Measurements from ENCODE around the gene BABAM2. TPM values are rescaled to one million over a fixed set of nuclear protein-coding genes. Genes with fewer than 3 reads are reported as not detected.

Gene BABAM2
- total RNA-seq, 1 donor from 2014 or later = 25.4 TPM

GRCh38 chr2:28287256-28287915 lies 396.9 kb downstream of the BABAM2 start:
- no peak for DNase-seq

- no peak for DNase-seq
Observed at GRCh38 chr2:28288620-28289019, 398.1 kb downstream of the BABAM2 start.

- no peak for DNase-seq
Observed at GRCh38 chr2:28291811-28292440, 401.4 kb downstream of the BABAM2 start.

GRCh38 chr2:28292491-28292890 lies 402.0 kb downstream of the BABAM2 start:
- DNase-seq = no peak

- peak; percentile 20 for DNase-seq
Observed at GRCh38 chr2:28293416-28293815, 402.9 kb downstream of the BABAM2 start.

GRCh38 chr2:28294451-28294850 lies 403.9 kb downstream of the BABAM2 start:
- DNase-seq = no peak

GRCh38 chr2:28296243-28296642 lies 405.7 kb downstream of the BABAM2 start:
- DNase-seq = no peak

- DNase-seq = no peak
Observed at GRCh38 chr2:28296904-28297303, 406.4 kb downstream of the BABAM2 start.

GRCh38 chr2:28297531-28297930 lies 407.0 kb downstream of the BABAM2 start:
- DNase-seq = no peak

- no peak for DNase-seq
Observed at GRCh38 chr2:28298406-28298805, 407.9 kb downstream of the BABAM2 start.

GRCh38 chr2:28300485-28301341 lies 410.2 kb downstream of the BABAM2 start:
- peak; percentile 90 for DNase-seq

- no peak for DNase-seq
Observed at GRCh38 chr2:28305202-28305601, 414.7 kb downstream of the BABAM2 start.

- no peak for DNase-seq
Observed at GRCh38 chr2:28310107-28310506, 419.6 kb downstream of the BABAM2 start.

- DNase-seq = no peak
Observed at GRCh38 chr2:28311660-28312249, 421.2 kb downstream of the BABAM2 start.

GRCh38 chr2:28312307-28313219 lies 422.0 kb downstream of the BABAM2 start:
- no peak for DNase-seq

- no peak for DNase-seq
Observed at GRCh38 chr2:28313220-28313784, 422.8 kb downstream of the BABAM2 start.

GRCh38 chr2:28314968-28315367 lies 424.4 kb downstream of the BABAM2 start:
- DNase-seq = no peak

GRCh38 chr2:28316546-28317335 lies 426.2 kb downstream of the BABAM2 start:
- no peak for DNase-seq

GRCh38 chr2:28317390-28317789 lies 426.9 kb downstream of the BABAM2 start:
- no peak for DNase-seq

GRCh38 chr2:28318023-28318422 lies 427.5 kb downstream of the BABAM2 start:
- no peak for DNase-seq

Data from skin of body (tissue), 2 donors.